H1 (cell line): ENCODE measurements around the gene SLC25A28. TPM values are rescaled to one million over a fixed set of nuclear protein-coding genes. Genes with fewer than 3 reads are reported as not detected.

Source experiments
- CTCF ChIA-PET: fragments of 300-600 bp; sonication (Branson Sonifier 250); formaldehyde crosslinking; loops from one replicate; lab custom pipeline; 2021; ENCODE audit not compliant: partially characterized antibody; lab: Charles Lee
- POLR2A ChIA-PET: fragments of 300-600 bp; sonication (Branson Sonifier 250); formaldehyde crosslinking; loops from one replicate; lab custom pipeline; 2021; ENCODE audit warnings: inconsistent platforms; ENCODE audit not compliant: partially characterized antibody; lab: Charles Lee
- DNase-seq, 2 experiments: peaks; one replicate each; pipeline versions ENCODE4 v3.0.0 to v3.0.0-alpha.2; 2010 to 2022; ENCODE audit warnings: low spot score in 2 of 2, low read depth in 1 of 2, mixed read lengths in 1 of 2
- FAIRE-seq: peaks from 2 replicates; lab custom pipeline; 2011; peaks lifted over from hg19 to GRCh38; lab: Jason Lieb, UNC
- H2AFZ ChIP-seq: 2 replicates; pipeline ENCODE4 v1.8.1; 2012; ENCODE audit warnings: low read length, inconsistent platforms
- H2AK5ac ChIP-seq: 2 replicates; pipeline ENCODE4 v1.6.1; 2013; ENCODE audit warnings: low read depth, low read length
- H2BK120ac ChIP-seq: replicated peaks from 2 replicates; pipeline ENCODE3; 2013; ENCODE audit warnings: low read depth, low read length, inconsistent platforms
- H2BK12ac ChIP-seq: 2 replicates; pipeline ENCODE4 v1.6.1; 2013; ENCODE audit warnings: low read depth, low read length
- H2BK15ac ChIP-seq: 2 replicates; pipeline ENCODE4 v1.6.1; 2013; ENCODE audit warnings: low read length
- H2BK20ac ChIP-seq: 2 replicates; pipeline ENCODE4 v1.6.1; 2013; ENCODE audit warnings: low read length
- H2BK5ac ChIP-seq: 2 replicates; pipeline ENCODE4 v1.6.1; 2013; ENCODE audit warnings: low read depth, low read length
- H3K14ac ChIP-seq: 2 replicates; pipeline ENCODE4 v1.6.1; 2013; ENCODE audit warnings: inconsistent platforms; ENCODE audit not compliant: insufficient read length
- H3K18ac ChIP-seq: 2 replicates; pipeline ENCODE4 v1.6.1; 2013; ENCODE audit warnings: low read length; ENCODE audit errors: extremely low read depth
- H3K23ac ChIP-seq: 2 replicates; pipeline ENCODE4 v1.6.1; 2013; ENCODE audit warnings: inconsistent platforms; ENCODE audit not compliant: insufficient read length
- H3K23me2 ChIP-seq: 2 replicates; pipeline ENCODE4 v1.6.1; 2013; ENCODE audit warnings: low read depth, low read length
- H3K27ac ChIP-seq: 2 replicates; pipeline ENCODE4 v1.6.1; 2011; ENCODE audit warnings: low read depth, low read length, inconsistent platforms
- H3K27me3 ChIP-seq, 4 experiments: replicated peaks in 1 of 4; 1 replicate in 1 of 4; 2 replicates in 3 of 4; pipeline versions ENCODE4 v1.6.1 to v1.8.1; 2011 to 2013; ENCODE audit warnings: low read length in 3 of 4, mild to moderate bottlenecking in 3 of 4, inconsistent platforms in 2 of 4, mixed read lengths in 2 of 4, moderate library complexity in 1 of 4; ENCODE audit not compliant: control insufficient read depth in 3 of 4, insufficient read depth in 3 of 4; ENCODE audit errors: extremely low read depth in 1 of 4
- H3K36me3 ChIP-seq, 4 experiments: 2 replicates each; pipeline versions ENCODE4 v1.6.1 to v1.8.1; 2011 to 2013; ENCODE audit warnings: mild to moderate bottlenecking in 4 of 4, low read length in 3 of 4, moderate library complexity in 2 of 4, control low read depth in 1 of 4, inconsistent platforms in 1 of 4; ENCODE audit not compliant: insufficient read depth in 4 of 4, control insufficient read depth in 2 of 4
- H3K4ac ChIP-seq: replicated peaks from 2 replicates; pipeline ENCODE3; 2013; ENCODE audit warnings: low read length, low read depth, mixed read lengths, inconsistent platforms; ENCODE audit not compliant: insufficient read length
- H3K4me1 ChIP-seq, 4 experiments: replicated peaks in 1 of 4; 1 replicate in 1 of 4; 2 replicates in 3 of 4; pipeline versions ENCODE4 v1.6.1 to v1.8.1; 2011 to 2013; ENCODE audit warnings: low read length in 3 of 4, inconsistent platforms in 2 of 4, mixed read lengths in 1 of 4; ENCODE audit not compliant: insufficient read depth in 4 of 4, control insufficient read depth in 3 of 4
- H3K4me2 ChIP-seq, 2 experiments: 2 replicates each; pipeline versions ENCODE4 v1.6.1 to v1.8.1; 2011 to 2013; ENCODE audit warnings: low read depth in 2 of 2, low read length in 2 of 2, control low read depth in 1 of 2, inconsistent platforms in 1 of 2, mild to moderate bottlenecking in 1 of 2; ENCODE audit not compliant: insufficient read depth in 1 of 2
- H3K4me3 ChIP-seq, 4 experiments: fragments of 200-600, 300-600 bp in 1 of 4; sonication (generic), shearing (Covaris generic), sonication (Bioruptor Twin) in 1 of 4; 2 replicates each; pipeline versions ENCODE4 v1.5.1 to v1.8.1; 2011 to 2016; ENCODE audit warnings: low read length in 4 of 4, low read depth in 3 of 4, control low read depth in 2 of 4, inconsistent platforms in 2 of 4, mild to moderate bottlenecking in 2 of 4, mixed read lengths in 1 of 4, moderate library complexity in 1 of 4; ENCODE audit not compliant: insufficient read depth in 2 of 4; ENCODE audit errors: extremely low read depth in 1 of 4
- H3K56ac ChIP-seq: replicated peaks from 2 replicates; pipeline ENCODE3; 2013; ENCODE audit warnings: low read depth, mild to moderate bottlenecking, mixed read lengths, low read length, inconsistent platforms; ENCODE audit not compliant: insufficient read length
- H3K79me1 ChIP-seq: 2 replicates; pipeline ENCODE4 v1.6.1; 2013; ENCODE audit warnings: low read depth, low read length, control low read depth
- H3K79me2 ChIP-seq, 2 experiments: 2 replicates each; pipeline versions ENCODE4 v1.6.1 to v1.8.1; 2012 to 2013; ENCODE audit warnings: low read length in 2 of 2, mild to moderate bottlenecking in 2 of 2, inconsistent platforms in 1 of 2; ENCODE audit not compliant: insufficient read depth in 2 of 2, control insufficient read depth in 1 of 2
- H3K9ac ChIP-seq, 4 experiments: replicated peaks in 1 of 4; 1 replicate in 1 of 4; 2 replicates in 3 of 4; pipeline versions ENCODE4 v1.6.1 to v1.8.1; 2011 to 2013; ENCODE audit warnings: low read depth in 3 of 4, low read length in 3 of 4, control low read depth in 2 of 4, mild to moderate bottlenecking in 2 of 4, moderate library complexity in 2 of 4, inconsistent platforms in 1 of 4; ENCODE audit errors: extremely low read depth in 1 of 4
- H3K9me3 ChIP-seq, 2 experiments: 2 replicates each; pipeline versions ENCODE4 v1.6.1 to v1.8.1; 2012 to 2013; ENCODE audit warnings: mild to moderate bottlenecking in 2 of 2, moderate library complexity in 2 of 2, control low read depth in 1 of 2, inconsistent platforms in 1 of 2, low read depth in 1 of 2, low read length in 1 of 2, mixed read lengths in 1 of 2; ENCODE audit not compliant: insufficient read depth in 2 of 2
- H4K20me1 ChIP-seq, 2 experiments: replicated peaks in 1 of 2; 2 replicates each; pipeline versions ENCODE3 to v1.8.1; 2011 to 2013; ENCODE audit warnings: inconsistent platforms in 2 of 2, low read length in 2 of 2, mild to moderate bottlenecking in 1 of 2; ENCODE audit not compliant: insufficient read depth in 2 of 2, control insufficient read depth in 1 of 2
- H4K5ac ChIP-seq: 2 replicates; pipeline ENCODE4 v1.6.1; 2013; ENCODE audit warnings: low read length, low read depth, mixed read lengths, inconsistent platforms; ENCODE audit not compliant: insufficient read length
- H4K8ac ChIP-seq: 2 replicates; pipeline ENCODE4 v1.8.0; 2013; ENCODE audit warnings: mild to moderate bottlenecking, moderate library complexity, low read length, inconsistent platforms; ENCODE audit not compliant: insufficient read depth; ENCODE audit errors: extremely low read depth
- H4K91ac ChIP-seq: replicated peaks from 2 replicates; pipeline ENCODE3; 2013; ENCODE audit warnings: low read length, mixed read lengths, inconsistent platforms; ENCODE audit not compliant: insufficient read length
- ASH2L ChIP-seq: fragments of 200-600, 300-600 bp; sonication (generic); IDR thresholded peaks from one replicate; pipeline ENCODE4 v1.7.1; 2017; ENCODE audit warnings: low read length
- CEBPB ChIP-seq: IDR thresholded peaks from 2 replicates; pipeline ENCODE4 v1.6.1; 2012; ENCODE audit warnings: low read depth, low read length
- EP300 ChIP-seq, 2 experiments: IDR thresholded peaks; 1 replicate in 1 of 2; 2 replicates in 1 of 2; pipeline ENCODE4 v1.6.1; 2011 to 2012; ENCODE audit warnings: low read depth in 2 of 2, low read length in 2 of 2, mild to moderate bottlenecking in 2 of 2, borderline replicate concordance in 1 of 2, inconsistent platforms in 1 of 2, moderate library complexity in 1 of 2
- KDM1A ChIP-seq: fragments of 200-600, 300-600 bp; sonication (generic); IDR thresholded peaks from 2 replicates; pipeline ENCODE4 v1.7.1; 2016; ENCODE audit warnings: mild to moderate bottlenecking, low read length, borderline replicate concordance
- SIRT6 ChIP-seq: IDR thresholded peaks from one replicate; pipeline ENCODE4 v1.7.1; 2012; ENCODE audit warnings: low read length, inconsistent platforms
- SP2 ChIP-seq: IDR thresholded peaks from 2 replicates; pipeline ENCODE4 v1.6.1; 2012; ENCODE audit warnings: mild to moderate bottlenecking, low read length, inconsistent platforms
- TBP ChIP-seq: IDR thresholded peaks from 2 replicates; pipeline ENCODE4 v1.6.1; 2011; ENCODE audit warnings: low read depth, low read length, improper control_type of control experiment
- USF2 ChIP-seq: IDR thresholded peaks from 2 replicates; pipeline ENCODE4 v1.6.1; 2011; ENCODE audit warnings: low read length, improper control_type of control experiment
- WGBS, 2 experiments: shearing (Covaris generic) in 1 of 2; methylation state at CpG; one replicate each; pipeline versions ENCODE4 v1.1.6 to v1.1.7; 2013 to 2015; ENCODE audit warnings: low lambda C conversion rate in 2 of 2, mixed read lengths in 2 of 2, inconsistent platforms in 1 of 2, low coverage in 1 of 2, missing lambda C conversion rate in 1 of 2; ENCODE audit not compliant: insufficient replicate concordance in 2 of 2, insufficient coverage in 1 of 2, insufficient read length in 1 of 2; ENCODE audit errors: extremely low coverage in 1 of 2, missing lambda C conversion rate in 1 of 2; 5-methylcytosine and 5-hydroxymethylcytosine counted together
- polyA plus RNA-seq, 7 experiments: library from polyadenylated mRNA; depleted of rRNA in 3 of 7; stranded (reverse) in 5 of 7; unstranded in 2 of 7; fragments of >200 nt in 5 of 7; fragments of 200-250 nt in 2 of 7; gene quantifications; 1 replicate in 5 of 7; 2 replicates in 1 of 7; 4 replicates in 1 of 7; pipeline versions ENCODE4 v1.2.1 to v1.2.3, GENCODE V29; 2011 to 2013; ENCODE audit warnings: missing spikeins in 2 of 7, mixed read lengths in 2 of 7
- total RNA-seq: library from RNA; stranded (reverse); fragmentation: NEBNext Ultra II Directional; extraction: Animal tissue kit (Norgen Biotek cat#: 25700); gene quantifications from 2 replicates; pipeline ENCODE4 v1.2.1, GENCODE V29; 2021

Gene SLC25A28
- total and polyA plus RNA-seq, 2 of the 8 experiments (the other 6 are each of a cell fraction or from before 2014, with no cell fraction given) = 17.2 to 18.5 TPM

DNA sequence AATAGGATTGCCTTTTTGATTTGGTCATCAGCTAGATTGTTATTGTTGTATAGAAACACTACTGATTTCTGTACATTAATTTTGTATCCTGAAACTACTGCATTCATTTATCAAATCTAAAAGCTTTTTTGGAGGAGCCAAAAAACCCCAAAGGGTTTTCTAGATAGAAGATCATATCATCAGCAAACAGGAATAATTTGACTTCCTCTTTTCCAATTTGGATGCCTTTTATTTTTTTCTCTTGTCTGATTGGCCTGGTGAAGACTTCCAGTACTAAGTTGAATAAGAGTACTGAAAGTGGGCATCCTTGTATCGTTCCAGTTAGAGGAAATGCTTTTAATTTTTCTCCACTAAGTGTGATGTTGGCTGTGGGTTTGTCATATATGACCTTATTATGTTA lies 28.5 kb upstream of the SLC25A28 start:
- H2AFZ ChIP-seq = no peak overlapping the region
- peaks cover 0 to 4% of the 10 kb centered on the region in 2 experiments; a peak in 1 of 4 replicates for H3K9me3 ChIP-seq
- H3K27me3 ChIP-seq = no peaks in the 10 kb centered on the region; a peak in 1 of 7 replicates
- 5% methylated on average over 1 of the region's 1 CpG; no CpG with 5 or more reads in 1 of the 2 experiments for WGBS, 2 experiments
- no peak for FAIRE-seq
- H3K56ac ChIP-seq = no peak overlapping the region
- no peak overlapping the region for H3K4ac ChIP-seq
- no peak overlapping the region for H2AK5ac ChIP-seq
- ChIA-PET CTCF (no interaction called here), POLR2A (no interaction called here)
- H3K27ac ChIP-seq = no peak overlapping the region
- no peak overlapping the region for H2BK20ac ChIP-seq
- H2BK120ac ChIP-seq = no peak overlapping the region
- no peak overlapping the region for H3K23ac ChIP-seq
- no peak overlapping the region for H3K14ac ChIP-seq
- H2BK15ac ChIP-seq = no peak overlapping the region
- H3K18ac ChIP-seq = no peak overlapping the region
- H3K4me2 ChIP-seq = no peak overlapping the region
- H2BK12ac ChIP-seq = no peak overlapping the region
- no peaks in the 10 kb centered on the region for H4K20me1 ChIP-seq
- H3K4me3 ChIP-seq = no peak overlapping the region
- no peak overlapping the region for H2BK5ac ChIP-seq
- H3K79me2 ChIP-seq = no peaks in the 10 kb centered on the region
- H3K23me2 ChIP-seq = no peaks in the 10 kb centered on the region
- no peaks in the 10 kb centered on the region for H3K79me1 ChIP-seq
- H3K4me1 ChIP-seq = no peaks in the 10 kb centered on the region
- no peak overlapping the region for H4K5ac ChIP-seq
- no peak for TF ChIP-seq TBP
- no peak for TF ChIP-seq EP300 (IDR thresholded peaks at IDR 0.05; ENCODE audit: borderline replicate concordance in 1 of 2, low read depth in 2 of 2, low read length in 2 of 2)
- no peak for TF ChIP-seq SIRT6
- no peak for TF ChIP-seq USF2
- no peak for TF ChIP-seq KDM1A
- no peak for TF ChIP-seq SP2
- TF ChIP-seq ASH2L = no peak
- TF ChIP-seq CEBPB = no peak
- no peak overlapping the region for H3K9ac ChIP-seq
- no peak for DNase-seq
- no peak overlapping the region for H4K8ac ChIP-seq
- H3K36me3 ChIP-seq = no peaks in the 10 kb centered on the region
- H4K91ac ChIP-seq = no peak overlapping the region
